Fibroblast of peridontal ligament (primary cell): ENCODE data around the gene KRTAP2-2.

Experiments used
- DNase-seq: peaks from one replicate; pipeline ENCODE4 v3.0.0-alpha.2; 2010; ENCODE audit errors: extremely low read depth

The KRTAP2-2 gene

GRCh38 chr17:41024697-41025096 is 30.3 kb downstream of the KRTAP2-2 start:
- peak; percentile 77 for DNase-seq

- DNase-seq, result no peak
Measured at GRCh38 chr17:41020336-41020735, 34.7 kb downstream of the KRTAP2-2 start.

DNA sequence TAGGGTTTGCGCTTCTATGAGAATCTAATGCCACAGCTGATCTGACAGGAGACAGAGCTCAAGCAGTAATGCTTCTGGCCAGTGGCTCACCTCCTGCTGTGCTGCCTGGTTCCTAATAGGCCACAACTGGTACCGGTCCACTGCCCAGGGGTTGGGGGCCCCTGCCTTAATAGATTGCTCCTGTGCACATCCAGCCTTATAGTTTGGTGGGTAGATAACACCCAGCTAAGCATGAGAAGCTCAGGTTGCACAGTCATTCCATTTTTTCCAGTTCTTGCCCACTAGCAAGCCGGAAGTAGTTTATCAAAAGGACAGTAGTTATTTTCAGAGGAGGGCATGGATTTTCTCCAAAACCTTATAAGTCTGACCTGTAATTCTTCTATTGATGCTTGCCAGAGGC is 35.6 kb downstream of the KRTAP2-2 start:
- no peak for DNase-seq

GRCh38 chr17:41018541-41018940 is 36.5 kb downstream of the KRTAP2-2 start:
- DNase-seq, result no peak

- DNase-seq, result no peak
Measured at GRCh38 chr17:41016578-41017215, 38.3 kb downstream of the KRTAP2-2 start.

DNA sequence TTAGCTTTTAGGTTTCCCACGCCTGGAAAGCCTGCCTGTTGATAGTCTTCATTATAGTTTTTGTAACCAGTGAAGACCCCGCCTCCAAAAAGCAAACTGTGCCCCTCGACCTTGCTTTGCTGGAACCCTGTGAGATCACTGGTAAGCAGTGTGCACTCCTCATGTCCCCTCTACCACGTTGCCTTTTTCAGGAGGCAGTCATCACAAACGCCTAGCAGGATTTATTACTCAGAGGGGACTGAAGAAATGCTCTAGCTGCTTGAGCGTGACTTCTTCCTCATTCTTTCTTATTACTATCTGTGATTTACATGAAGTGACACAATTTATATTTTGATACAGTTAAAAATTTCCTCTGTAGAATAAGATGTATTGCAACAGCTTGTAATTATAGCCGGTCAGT is 39.6 kb downstream of the KRTAP2-2 start:
- no peak for DNase-seq

- peak; percentile 95 for DNase-seq
Measured at GRCh38 chr17:41013606-41014005, 41.4 kb downstream of the KRTAP2-2 start.

DNA sequence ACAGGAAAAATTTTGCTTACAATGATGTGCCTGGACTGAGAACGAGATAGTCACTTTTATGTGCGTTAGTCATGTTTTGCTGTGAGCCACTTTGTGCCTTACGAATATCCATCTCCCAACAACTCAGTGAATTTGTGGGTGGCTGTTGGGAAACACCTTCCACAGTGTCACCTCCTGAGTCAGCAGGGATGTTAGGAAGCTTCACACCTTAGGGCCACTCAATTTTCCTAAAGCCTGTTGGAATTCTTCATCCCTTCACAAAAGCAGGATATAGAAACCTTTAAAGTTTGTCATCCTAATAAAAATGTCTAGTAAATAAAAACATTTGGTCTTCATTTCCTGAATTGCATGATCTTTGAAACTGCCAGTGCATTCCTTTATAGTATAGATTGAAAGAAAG is 41.8 kb downstream of the KRTAP2-2 start:
- DNase-seq, result no peak

- no peak for DNase-seq
Measured at GRCh38 chr17:41012326-41013120, 42.5 kb downstream of the KRTAP2-2 start.

- peak; percentile 66 for DNase-seq
Measured at GRCh38 chr17:41010441-41010840, 44.6 kb downstream of the KRTAP2-2 start.

- no peak for DNase-seq
Measured at GRCh38 chr17:41009936-41010335, 45.1 kb downstream of the KRTAP2-2 start.

DNA sequence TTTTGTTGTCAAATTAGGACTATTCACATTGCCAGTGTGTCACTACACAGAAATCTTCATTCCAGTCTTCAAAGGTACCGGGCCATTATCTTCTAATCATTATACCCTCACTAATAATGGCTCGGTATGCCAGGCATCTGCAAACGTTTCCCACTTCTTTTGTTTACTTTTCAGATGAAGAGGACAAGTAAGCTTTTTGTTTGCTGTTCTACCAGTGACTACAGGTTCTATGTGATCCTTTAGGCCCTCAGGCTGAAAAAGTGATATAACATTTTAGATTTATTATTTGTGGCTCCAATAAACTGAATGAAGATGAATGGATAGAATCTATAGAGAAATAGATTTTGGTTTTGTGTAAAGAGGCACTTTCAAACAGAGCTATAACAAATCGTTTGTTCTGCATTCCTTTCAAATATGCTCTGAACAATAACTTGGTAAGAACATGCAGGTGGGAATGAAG is 45.7 kb downstream of the KRTAP2-2 start:
- DNase-seq, result no peak

DNA sequence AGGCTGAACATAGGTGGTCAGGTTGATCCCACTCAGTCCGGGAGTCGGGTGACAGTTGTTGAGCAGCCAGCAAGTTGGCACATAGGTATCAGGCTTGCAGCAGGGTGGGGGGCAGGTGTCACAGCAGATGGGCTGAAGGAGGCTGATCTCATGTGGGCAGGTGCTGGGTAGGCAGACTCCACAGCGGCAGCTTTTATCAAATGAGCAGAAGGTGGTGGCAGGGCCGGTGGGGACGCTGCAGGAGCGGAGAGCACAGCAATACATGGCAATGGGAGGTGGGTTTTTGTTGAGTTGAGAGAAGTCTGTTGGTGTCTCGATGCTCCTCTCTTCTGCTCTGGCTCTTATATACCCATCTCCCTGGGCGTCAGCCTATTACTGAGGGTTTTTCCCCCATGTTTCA is 46.2 kb downstream of the KRTAP2-2 start, which contains the start of gene KRTAP3-1:
Gene KRTAP3-1, minus strand, starts transcription at position 318 of the 400 bp plus-strand sequence. Its CDS starts 54 bp downstream, at position 264.
- DNase-seq, result no peak
